ENCODE measurements around the gene PIK3CG.

PIK3CG gene

GRCh38 chr7:106867641-106868351 lies 2.7 kb downstream of the PIK3CG start:
- peak overlapping the region; percentile 80 to 90 for H3K4me3 Mint-ChIP-seq
- H3K9me3 Mint-ChIP-seq = no peaks in the 10 kb centered on the region
- ATAC-seq (replicated peaks) = no peak
- H3K4me1 Mint-ChIP-seq = peaks cover 33 to 75% of the 10 kb centered on the region in 2 donors
- H3K27ac Mint-ChIP-seq = peak overlapping the region; percentile 92
- peaks cover 39 to 42% of the 10 kb centered on the region in 2 donors for H3K36me3 Mint-ChIP-seq
- DNase-seq = no peak
- no peaks in the 10 kb centered on the region for H3K27me3 Mint-ChIP-seq

GRCh38 chr7:106868364-106868763 lies 3.3 kb downstream of the PIK3CG start:
- ATAC-seq (replicated peaks) = no peak
- H3K9me3 Mint-ChIP-seq = no peaks in the 10 kb centered on the region
- no peak for DNase-seq
- H3K4me3 Mint-ChIP-seq = peak overlapping the region; percentile 77 to 80
- H3K4me1 Mint-ChIP-seq = peaks cover 31 to 75% of the 10 kb centered on the region in 2 donors
- peaks cover 43 to 48% of the 10 kb centered on the region in 2 donors for H3K36me3 Mint-ChIP-seq
- H3K27ac Mint-ChIP-seq = peak overlapping the region; percentile 84
- H3K27me3 Mint-ChIP-seq = no peaks in the 10 kb centered on the region

GRCh38 chr7:106869954-106870353 lies 4.9 kb downstream of the PIK3CG start:
- peaks cover 31 to 72% of the 10 kb centered on the region in 2 donors for H3K4me1 Mint-ChIP-seq
- peak overlapping the region; percentile 88 for H3K27ac Mint-ChIP-seq
- H3K27me3 Mint-ChIP-seq = no peaks in the 10 kb centered on the region
- no peaks in the 10 kb centered on the region for H3K9me3 Mint-ChIP-seq
- peaks cover 56 to 64% of the 10 kb centered on the region in 2 donors for H3K36me3 Mint-ChIP-seq
- peak overlapping the region; percentile 77 to 78 for H3K4me3 Mint-ChIP-seq
- DNase-seq (no peak), ATAC-seq (replicated peaks) (no peak)

- peak overlapping the region; percentile 77 to 78 for H3K4me3 Mint-ChIP-seq
- peaks cover 0 to under 1% of the 10 kb centered on the region in 2 donors for H3K9me3 Mint-ChIP-seq
- peaks cover 59 to 70% of the 10 kb centered on the region in 2 donors for H3K36me3 Mint-ChIP-seq
- H3K27ac Mint-ChIP-seq = peak overlapping the region; percentile 88
- ATAC-seq (replicated peaks) (no peak), DNase-seq (no peak)
- no peaks in the 10 kb centered on the region for H3K27me3 Mint-ChIP-seq
- H3K4me1 Mint-ChIP-seq = peaks cover 31 to 72% of the 10 kb centered on the region in 2 donors
These were observed 5.4 kb downstream of the PIK3CG start for GRCh38 chr7:106870528-106870927.

GRCh38 chr7:106870983-106871410 lies 5.9 kb downstream of the PIK3CG start:
- Mint-ChIP-seq H3K27ac (peak overlapping the region; percentile 80), H3K9me3 (peaks cover 0 to 1% of the 10 kb centered on the region in 2 donors), H3K27me3 (no peaks in the 10 kb centered on the region), H3K36me3 (peaks cover 60 to 72% of the 10 kb centered on the region in 2 donors), H3K4me3 (peak overlapping the region; percentile 25 to 77), H3K4me1 (peaks cover 31 to 72% of the 10 kb centered on the region in 2 donors)
- DNase-seq (no peak), ATAC-seq (replicated peaks) (peak; percentile 82 to 83)

- no peak for DNase-seq
- peak; percentile 57 to 64 for ATAC-seq (replicated peaks)
- peak overlapping the region; percentile 92 for H3K27ac Mint-ChIP-seq
- peaks cover 0 to 1% of the 10 kb centered on the region in 2 donors for H3K9me3 Mint-ChIP-seq
- H3K36me3 Mint-ChIP-seq = peaks cover 61 to 80% of the 10 kb centered on the region in 2 donors
- peak overlapping the region; percentile 73 to 79 for H3K4me3 Mint-ChIP-seq
- peaks cover 31 to 76% of the 10 kb centered on the region in 2 donors for H3K4me1 Mint-ChIP-seq
- no peaks in the 10 kb centered on the region for H3K27me3 Mint-ChIP-seq
These were observed 6.9 kb downstream of the PIK3CG start for GRCh38 chr7:106871793-106872571.

- Mint-ChIP-seq H3K36me3 (peaks cover 61 to 80% of the 10 kb centered on the region in 2 donors), H3K4me1 (peaks cover 31 to 75% of the 10 kb centered on the region in 2 donors), H3K27me3 (no peaks in the 10 kb centered on the region), H3K9me3 (peaks cover 0 to 1% of the 10 kb centered on the region in 2 donors), H3K4me3 (peak overlapping the region; percentile 73 to 79), H3K27ac (peak overlapping the region; percentile 92)
- no peak for ATAC-seq (replicated peaks)
- DNase-seq = no peak
These were observed 7.7 kb downstream of the PIK3CG start for GRCh38 chr7:106872763-106873162.

GRCh38 chr7:106874076-106874475 lies 9.0 kb downstream of the PIK3CG start:
- Mint-ChIP-seq H3K27ac (peak overlapping the region; percentile 9), H3K4me3 (peak overlapping the region; percentile 17 to 28), H3K27me3 (no peaks in the 10 kb centered on the region), H3K36me3 (peaks cover 61 to 79% of the 10 kb centered on the region in 2 donors), H3K9me3 (peaks cover 0 to 1% of the 10 kb centered on the region in 2 donors), H3K4me1 (peaks cover 35 to 75% of the 10 kb centered on the region in 2 donors)
- DNase-seq (no peak), ATAC-seq (replicated peaks) (no peak)

GRCh38 chr7:106875508-106875907 lies 10.4 kb downstream of the PIK3CG start:
- no peaks in the 10 kb centered on the region for H3K27me3 Mint-ChIP-seq
- no peak for DNase-seq

GRCh38 chr7:106878748-106879439 lies 13.8 kb downstream of the PIK3CG start:
- DNase-seq (no peak), ATAC-seq (replicated peaks) (no peak)
- H3K27ac Mint-ChIP-seq = no peak overlapping the region
- H3K4me3 Mint-ChIP-seq = peak overlapping the region; percentile 30 to 74
- H3K9me3 Mint-ChIP-seq = peaks cover 1 to 4% of the 10 kb centered on the region in 2 donors
- peaks cover 38 to 77% of the 10 kb centered on the region in 2 donors for H3K4me1 Mint-ChIP-seq
- peaks cover 67 to 88% of the 10 kb centered on the region in 2 donors for H3K36me3 Mint-ChIP-seq
- H3K27me3 Mint-ChIP-seq = no peaks in the 10 kb centered on the region

More at GRCh38 chr7:106875508-106875907, 10.4 kb downstream of the PIK3CG start:
- H3K36me3 Mint-ChIP-seq = peaks cover 54 to 78% of the 10 kb centered on the region in 2 donors
- H3K27ac Mint-ChIP-seq = no peak overlapping the region
- no peak for ATAC-seq (replicated peaks)
- no peak overlapping the region for H3K4me3 Mint-ChIP-seq
- peaks cover 0 to 1% of the 10 kb centered on the region in 2 donors for H3K9me3 Mint-ChIP-seq
- H3K4me1 Mint-ChIP-seq = peaks cover 28 to 74% of the 10 kb centered on the region in 2 donors

GRCh38 chr7:106881984-106882383 lies 16.9 kb downstream of the PIK3CG start:
- Mint-ChIP-seq H3K4me1 (peaks cover 55 to 96% of the 10 kb centered on the region in 2 donors), H3K36me3 (peaks cover 76 to 92% of the 10 kb centered on the region in 2 donors), H3K27ac (no peak overlapping the region), H3K9me3 (peaks cover 2 to 7% of the 10 kb centered on the region in 2 donors), H3K27me3 (no peaks in the 10 kb centered on the region), H3K4me3 (no peak overlapping the region)
- no peak for ATAC-seq (replicated peaks)
- DNase-seq = no peak

- peaks cover 81 to 93% of the 10 kb centered on the region in 2 donors for H3K36me3 Mint-ChIP-seq
- peak; percentile 92 to 95 for ATAC-seq (replicated peaks)
- DNase-seq = no peak
- no peaks in the 10 kb centered on the region for H3K27me3 Mint-ChIP-seq
- peak overlapping the region; percentile 34 to 66 for H3K4me3 Mint-ChIP-seq
- peaks cover 2 to 7% of the 10 kb centered on the region in 2 donors for H3K9me3 Mint-ChIP-seq
- peak overlapping the region; percentile 80 for H3K27ac Mint-ChIP-seq
- H3K4me1 Mint-ChIP-seq = peaks cover 59 to 97% of the 10 kb centered on the region in 2 donors
These were observed 18.5 kb downstream of the PIK3CG start for GRCh38 chr7:106883456-106884026.

- Mint-ChIP-seq H3K27me3 (no peaks in the 10 kb centered on the region), H3K9me3 (peaks cover 2 to 7% of the 10 kb centered on the region in 2 donors), H3K4me1 (peaks cover 58 to 92% of the 10 kb centered on the region in 2 donors), H3K4me3 (no peak overlapping the region), H3K36me3 (peaks cover 79 to 90% of the 10 kb centered on the region in 2 donors), H3K27ac (no peak overlapping the region)
- ATAC-seq (replicated peaks) (no peak), DNase-seq (no peak)
These were observed 20.6 kb downstream of the PIK3CG start for GRCh38 chr7:106885652-106886051.
